ENCODE data around the gene IMMP2L. TPM values are rescaled to one million over a fixed set of nuclear protein-coding genes. Genes with fewer than 3 reads are reported as not detected.
"Not testable (repeated sequence)": the region's sequence is repeated elsewhere in the genome, so short reads cannot be mapped to it uniquely, and the experiment has no call there.

IMMP2L gene
- total RNA-seq, 2 donors from 2014 or later: 10.9 to 12.7 TPM

DNA sequence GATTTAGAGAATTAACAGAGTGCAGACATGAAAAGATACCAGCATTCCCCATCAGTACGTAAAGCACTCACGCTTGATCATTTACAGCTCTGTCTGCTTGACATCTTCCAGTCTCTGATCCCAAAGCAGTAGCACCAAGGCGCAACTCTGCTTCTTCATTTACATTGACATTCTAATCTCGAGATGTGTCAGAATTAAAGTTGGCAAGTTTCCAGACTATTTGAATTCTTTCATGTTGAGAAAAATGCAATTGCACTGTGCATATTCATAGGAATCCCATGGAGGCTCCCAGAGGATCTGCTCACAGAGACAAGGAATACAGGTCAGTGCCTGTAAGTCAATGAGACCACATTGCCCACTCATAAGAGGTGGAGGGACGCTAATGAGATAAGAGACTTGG lies 287.4 kb downstream of the IMMP2L start:
- Mint-ChIP-seq H3K27me3 (no peaks in the 10 kb centered on the region), H3K4me1 (ENCODE audit: low read depth in 2 of 2) (no peaks in the 10 kb centered on the region), H3K27ac (no peak overlapping the region), H3K9me3 (peaks cover 11% of the 10 kb centered on the region), H3K4me3 (no peak overlapping the region), H3K36me3 (peaks cover 13% of the 10 kb centered on the region)
- ATAC-seq (no peak), DNase-seq (ENCODE audit: low spot score) (no peak)

DNA sequence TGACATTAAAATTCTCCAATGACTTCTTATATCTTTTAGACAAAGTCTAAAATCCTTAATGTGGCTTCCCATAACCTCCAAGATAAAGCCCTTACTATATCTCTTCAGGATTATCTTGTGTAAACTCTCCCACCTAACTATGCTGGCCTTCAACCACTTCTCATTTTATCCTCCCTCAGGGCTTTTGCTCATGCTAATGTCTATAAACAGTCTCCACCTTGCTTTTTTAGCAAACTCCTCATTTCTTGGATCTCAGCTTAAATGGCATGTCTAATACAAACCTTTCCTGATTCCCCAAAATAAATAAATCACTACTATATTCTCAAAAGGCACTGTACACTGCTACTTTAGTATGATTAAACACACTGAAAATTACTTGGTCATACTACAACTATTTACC lies 290.2 kb downstream of the IMMP2L start:
- H3K27me3 Mint-ChIP-seq: no peaks in the 10 kb centered on the region
- H3K36me3 Mint-ChIP-seq: peaks cover 13% of the 10 kb centered on the region
- H3K4me3 Mint-ChIP-seq: no peak overlapping the region
- no peak for DNase-seq (ENCODE audit: low spot score)
- no peak for ATAC-seq
- peaks cover 6% of the 10 kb centered on the region for H3K9me3 Mint-ChIP-seq
- no peak overlapping the region for H3K27ac Mint-ChIP-seq
- no peaks in the 10 kb centered on the region for H3K4me1 Mint-ChIP-seq (ENCODE audit: low read depth in 2 of 2)

DNA sequence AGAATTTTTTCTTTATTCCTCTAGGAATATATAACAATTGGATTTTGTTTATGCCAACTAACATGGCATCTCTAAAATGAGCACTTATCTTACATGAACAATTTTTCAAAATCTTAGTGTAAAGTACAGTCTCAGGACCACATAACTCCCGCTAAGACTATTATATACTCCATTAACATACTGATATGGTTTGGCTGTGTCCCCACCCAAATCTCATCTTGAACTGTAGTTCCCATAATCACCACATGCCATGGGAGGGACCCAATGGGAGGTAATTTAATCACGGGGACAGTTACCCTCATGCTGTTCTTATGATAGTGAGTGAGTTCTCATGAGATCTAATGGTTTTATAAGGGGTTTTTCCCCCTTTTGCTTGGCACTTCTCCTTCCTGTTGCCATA lies 291.5 kb downstream of the IMMP2L start:
- H3K9me3 Mint-ChIP-seq; H3K27ac Mint-ChIP-seq; DNase-seq (ENCODE audit: low spot score); H3K4me3 Mint-ChIP-seq; H3K4me1 Mint-ChIP-seq (ENCODE audit: low read depth in 2 of 2); ATAC-seq; H3K27me3 Mint-ChIP-seq: not testable (repeated sequence)
- peaks cover 13% of the 10 kb centered on the region for H3K36me3 Mint-ChIP-seq

DNA sequence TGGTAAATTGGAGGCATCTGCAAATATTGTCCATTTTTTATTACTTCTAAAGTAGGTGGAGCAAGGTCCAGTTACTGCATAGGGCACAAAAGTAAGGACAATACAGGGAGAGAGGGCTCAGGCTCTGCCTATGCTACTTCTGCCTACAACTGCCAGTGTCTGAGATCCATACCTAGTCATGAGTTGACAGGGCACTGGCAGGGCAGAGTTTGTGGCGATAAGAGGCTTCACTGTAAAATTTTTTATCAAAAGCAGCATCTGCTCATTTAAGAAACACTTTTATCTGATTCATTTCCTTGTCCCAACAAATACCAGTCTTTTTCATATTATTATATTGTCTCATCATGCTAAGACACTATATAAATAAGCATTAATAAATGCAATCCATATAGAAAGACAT lies 293.4 kb downstream of the IMMP2L start:
- Mint-ChIP-seq H3K4me3 (no peak overlapping the region), H3K27me3 (no peaks in the 10 kb centered on the region), H3K9me3 (peaks cover 6% of the 10 kb centered on the region), H3K27ac (no peak overlapping the region), H3K36me3 (peaks cover 13% of the 10 kb centered on the region), H3K4me1 (ENCODE audit: low read depth in 2 of 2) (no peaks in the 10 kb centered on the region)
- ATAC-seq (no peak), DNase-seq (ENCODE audit: low spot score) (no peak)

DNA sequence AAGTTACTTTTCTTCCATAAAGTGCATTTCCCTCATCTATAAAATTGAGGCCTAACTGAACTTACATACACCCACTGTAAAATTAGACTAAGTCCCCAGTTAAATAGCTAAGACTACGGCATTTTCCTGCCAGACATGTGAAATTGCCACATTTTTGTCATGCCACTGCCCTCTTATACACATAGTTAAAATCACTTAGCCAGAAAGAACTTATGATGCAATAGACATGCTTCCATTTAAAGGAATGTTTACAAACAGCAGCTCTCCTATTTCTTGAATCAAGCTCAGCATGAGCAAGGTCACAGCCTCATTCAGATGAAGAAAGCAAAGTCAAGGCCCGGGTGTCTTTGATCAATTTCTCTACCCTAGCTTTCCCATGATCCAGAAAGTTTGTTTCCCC lies 295.7 kb downstream of the IMMP2L start:
- no peaks in the 10 kb centered on the region for H3K27me3 Mint-ChIP-seq
- no peak for ATAC-seq
- peaks cover 1% of the 10 kb centered on the region for H3K9me3 Mint-ChIP-seq
- no peak overlapping the region for H3K4me3 Mint-ChIP-seq
- H3K27ac Mint-ChIP-seq: no peak overlapping the region
- no peaks in the 10 kb centered on the region for H3K4me1 Mint-ChIP-seq (ENCODE audit: low read depth in 2 of 2)
- peaks cover under 1% of the 10 kb centered on the region for H3K36me3 Mint-ChIP-seq
- no peak for DNase-seq (ENCODE audit: low spot score)

DNA sequence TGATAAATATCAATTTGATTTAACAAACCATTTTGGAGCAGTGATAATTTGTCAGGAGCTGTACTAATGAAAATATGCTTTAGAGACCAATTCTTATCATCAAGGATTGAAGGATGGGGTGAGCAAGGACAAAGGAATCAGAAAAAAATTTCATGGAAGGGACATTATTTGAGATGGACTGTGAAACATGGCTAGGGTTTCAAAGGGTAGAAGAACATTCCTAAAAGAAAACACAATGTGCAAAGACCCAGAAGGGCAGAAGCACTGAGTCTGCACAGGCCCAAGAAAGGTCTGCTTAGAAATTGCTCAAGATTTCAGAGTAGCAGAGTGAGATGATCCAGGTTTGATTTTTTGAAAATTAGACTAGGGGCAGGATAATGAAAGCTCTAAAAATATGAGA lies 296.9 kb downstream of the IMMP2L start:
- ATAC-seq: no peak
- no peak for DNase-seq (ENCODE audit: low spot score)
- Mint-ChIP-seq H3K4me1 (ENCODE audit: low read depth in 2 of 2) (no peaks in the 10 kb centered on the region), H3K9me3 (peaks cover 3% of the 10 kb centered on the region), H3K27ac (no peak overlapping the region), H3K36me3 (no peaks in the 10 kb centered on the region), H3K4me3 (no peak overlapping the region), H3K27me3 (no peaks in the 10 kb centered on the region)

DNA sequence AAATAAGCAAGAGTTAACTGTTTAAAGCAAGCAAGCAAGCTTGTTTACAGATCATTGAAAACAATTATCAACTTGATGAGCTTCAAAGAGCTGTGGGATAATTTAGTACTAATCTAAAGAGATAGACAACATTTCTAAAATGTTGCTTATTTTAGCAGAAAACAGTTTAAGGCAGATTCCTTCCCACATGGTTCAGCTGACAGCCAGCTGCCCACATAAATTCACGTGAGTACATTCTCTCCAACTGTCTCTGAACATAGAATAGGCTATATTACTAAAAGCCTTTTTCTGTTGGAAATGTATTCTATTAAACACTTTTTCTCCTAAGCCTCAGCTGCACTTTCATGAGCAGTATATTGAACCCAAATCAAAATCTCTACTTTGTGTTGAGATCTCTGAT lies 297.3 kb downstream of the IMMP2L start:
- no peak for DNase-seq (ENCODE audit: low spot score)
- ATAC-seq: no peak
- Mint-ChIP-seq H3K4me1 (ENCODE audit: low read depth in 2 of 2) (no peaks in the 10 kb centered on the region), H3K36me3 (no peaks in the 10 kb centered on the region), H3K9me3 (peaks cover 3% of the 10 kb centered on the region), H3K4me3 (no peak overlapping the region), H3K27ac (no peak overlapping the region), H3K27me3 (no peaks in the 10 kb centered on the region)

DNA sequence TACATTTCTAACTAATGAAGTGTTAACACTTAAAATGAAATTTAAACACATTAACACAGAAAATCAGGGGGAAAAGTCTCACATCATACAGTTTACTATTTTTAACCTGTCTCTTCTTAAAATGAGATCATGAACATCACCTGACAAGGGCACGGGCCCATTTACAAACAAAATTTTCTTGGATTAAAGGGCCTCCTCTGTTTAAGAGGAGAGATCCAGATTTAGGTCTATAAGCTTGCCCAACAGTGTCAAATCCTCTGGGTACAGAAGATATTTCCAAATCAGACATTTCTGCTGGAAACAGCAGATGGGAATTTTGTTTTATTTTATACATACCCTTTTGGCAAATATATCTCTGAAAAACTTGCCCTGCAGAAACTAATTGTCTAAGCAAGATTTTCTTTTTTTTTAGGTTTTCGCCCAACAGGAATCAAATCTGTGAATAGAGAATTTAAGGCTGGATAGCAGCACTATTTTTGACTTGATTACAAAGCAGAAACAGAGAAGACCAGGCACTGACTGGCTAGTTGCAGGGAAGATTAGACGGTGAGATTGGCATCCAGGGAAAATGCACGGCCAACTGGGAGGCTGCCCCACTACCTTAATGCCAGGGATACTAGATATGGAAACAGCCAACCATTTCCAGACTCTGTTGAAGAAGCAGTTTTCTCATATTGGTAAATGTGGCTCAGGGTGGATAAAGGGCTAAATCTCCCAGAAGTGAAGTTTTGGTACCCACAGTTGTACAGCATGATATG lies 298.0 kb downstream of the IMMP2L start:
- DNase-seq (ENCODE audit: low spot score) (no peak), ATAC-seq (no peak)
- H3K9me3 Mint-ChIP-seq: peaks cover 3% of the 10 kb centered on the region
- no peaks in the 10 kb centered on the region for H3K4me1 Mint-ChIP-seq (ENCODE audit: low read depth in 2 of 2)
- H3K36me3 Mint-ChIP-seq: no peaks in the 10 kb centered on the region
- no peak overlapping the region for H3K27ac Mint-ChIP-seq
- no peaks in the 10 kb centered on the region for H3K27me3 Mint-ChIP-seq
- H3K4me3 Mint-ChIP-seq: no peak overlapping the region

DNA sequence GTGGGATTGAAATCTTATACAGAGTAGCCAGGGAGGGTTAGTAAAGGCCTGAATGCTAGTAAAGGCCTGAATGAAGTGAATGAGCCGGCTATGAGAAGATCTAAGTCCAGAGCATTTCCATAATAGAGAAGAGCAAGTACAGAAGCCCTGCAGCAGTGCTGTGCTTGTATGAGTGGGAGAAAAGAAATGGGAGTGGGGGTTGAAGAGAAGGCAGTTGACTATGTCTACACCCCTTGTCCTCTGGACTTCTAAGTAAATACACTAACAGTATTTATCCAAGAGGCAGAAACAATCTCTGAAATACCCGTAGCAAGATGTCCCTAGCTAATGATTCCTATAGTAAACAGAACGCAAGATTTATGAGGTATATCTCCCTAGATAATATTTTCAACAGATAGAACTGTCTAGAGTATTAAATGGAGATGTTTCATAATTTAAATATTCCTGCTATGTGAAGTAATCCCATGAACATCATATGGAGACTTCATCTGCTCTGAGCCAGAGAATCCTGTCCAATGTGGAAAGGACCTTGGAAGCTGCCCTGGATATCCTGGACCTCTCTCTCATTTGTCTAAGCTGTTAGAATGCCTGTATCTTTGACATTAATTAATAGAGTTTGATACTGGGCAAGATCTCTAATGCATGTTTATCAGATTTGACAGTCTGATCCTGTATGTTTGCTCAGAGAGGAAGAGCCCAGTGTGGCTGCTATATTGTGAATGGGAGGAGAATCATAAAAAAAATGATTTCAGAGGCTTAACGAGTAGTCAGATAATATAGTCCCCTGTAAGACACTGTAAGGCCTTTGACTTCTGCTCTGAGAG lies 299.8 kb downstream of the IMMP2L start:
- Mint-ChIP-seq H3K27ac (no peak overlapping the region), H3K27me3 (no peaks in the 10 kb centered on the region), H3K4me1 (ENCODE audit: low read depth in 2 of 2) (no peaks in the 10 kb centered on the region), H3K36me3 (no peaks in the 10 kb centered on the region), H3K9me3 (peaks cover 3% of the 10 kb centered on the region), H3K4me3 (no peak overlapping the region)
- no peak for ATAC-seq
- no peak for DNase-seq (ENCODE audit: low spot score)

DNA sequence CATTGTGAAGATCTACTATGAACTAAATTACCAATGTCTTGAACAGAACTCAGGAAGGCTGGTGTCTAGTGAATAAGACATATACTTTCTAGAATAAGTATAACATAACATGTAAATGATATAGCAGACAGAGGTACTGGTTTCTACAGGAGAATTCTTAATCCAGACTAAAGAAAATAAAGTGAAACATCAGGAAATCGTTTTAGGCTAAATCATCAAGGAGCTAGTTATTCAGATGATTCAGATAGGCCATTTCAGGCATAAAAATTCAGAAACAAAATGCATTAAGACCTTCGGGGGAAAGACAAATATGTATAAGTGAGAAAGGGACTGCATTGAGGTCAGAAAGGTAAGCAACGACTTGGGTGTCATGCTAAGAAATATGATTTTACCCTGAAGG lies 300.8 kb downstream of the IMMP2L start:
- Mint-ChIP-seq H3K4me1 (ENCODE audit: low read depth in 2 of 2) (no peaks in the 10 kb centered on the region), H3K36me3 (no peaks in the 10 kb centered on the region), H3K9me3 (peaks cover 3% of the 10 kb centered on the region), H3K27me3 (no peaks in the 10 kb centered on the region), H3K4me3 (no peak overlapping the region), H3K27ac (no peak overlapping the region)
- DNase-seq (ENCODE audit: low spot score): no peak
- no peak for ATAC-seq

DNA sequence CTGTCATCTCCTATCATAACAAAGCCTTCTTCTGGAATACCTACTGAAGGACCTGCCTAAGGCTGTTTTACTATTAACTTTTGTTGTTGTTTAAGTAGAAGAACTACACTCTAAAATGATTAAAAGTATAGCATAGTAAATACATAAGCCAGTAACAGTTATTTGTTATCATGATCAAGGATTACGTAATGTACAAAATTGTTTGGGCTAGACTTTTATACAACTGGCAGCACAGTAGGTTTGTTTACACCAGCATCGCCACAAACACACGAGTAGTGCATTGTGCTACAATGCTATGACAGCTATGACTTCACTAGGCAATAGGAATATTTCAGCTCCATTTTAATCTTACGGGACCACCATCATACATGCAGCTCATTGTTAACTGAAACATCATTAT lies 302.3 kb downstream of the IMMP2L start:
- H3K36me3 Mint-ChIP-seq: no peaks in the 10 kb centered on the region
- H3K27me3 Mint-ChIP-seq: no peaks in the 10 kb centered on the region
- DNase-seq (ENCODE audit: low spot score) (no peak), ATAC-seq (no peak)
- no peak overlapping the region for H3K27ac Mint-ChIP-seq
- H3K4me1 Mint-ChIP-seq (ENCODE audit: low read depth in 2 of 2): no peaks in the 10 kb centered on the region
- peaks cover 3% of the 10 kb centered on the region for H3K9me3 Mint-ChIP-seq
- no peak overlapping the region for H3K4me3 Mint-ChIP-seq

DNA sequence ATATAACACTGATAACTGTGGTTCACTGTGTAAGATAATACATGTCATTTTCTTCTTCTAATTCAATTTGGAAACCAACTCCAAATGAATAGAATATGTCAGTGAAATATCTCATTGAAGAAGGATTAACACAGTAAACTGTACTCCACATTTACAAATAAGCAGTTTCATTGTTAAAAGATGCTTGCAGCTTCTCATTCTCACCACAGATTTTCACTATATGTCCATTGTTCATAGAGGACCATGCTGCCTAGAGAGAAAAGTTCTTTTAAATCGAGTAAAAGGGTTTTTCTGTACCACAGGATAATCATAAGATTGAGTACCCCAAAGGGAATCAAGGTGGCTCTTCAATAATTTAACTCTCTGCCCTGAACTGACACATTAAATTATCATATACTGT lies 305.9 kb downstream of the IMMP2L start:
- H3K4me3 Mint-ChIP-seq: no peak overlapping the region
- no peaks in the 10 kb centered on the region for H3K27me3 Mint-ChIP-seq
- H3K9me3 Mint-ChIP-seq: no peaks in the 10 kb centered on the region
- no peak overlapping the region for H3K27ac Mint-ChIP-seq
- no peak for DNase-seq (ENCODE audit: low spot score)
- ATAC-seq: no peak
- H3K4me1 Mint-ChIP-seq (ENCODE audit: low read depth in 2 of 2): no peaks in the 10 kb centered on the region
- no peaks in the 10 kb centered on the region for H3K36me3 Mint-ChIP-seq

DNA sequence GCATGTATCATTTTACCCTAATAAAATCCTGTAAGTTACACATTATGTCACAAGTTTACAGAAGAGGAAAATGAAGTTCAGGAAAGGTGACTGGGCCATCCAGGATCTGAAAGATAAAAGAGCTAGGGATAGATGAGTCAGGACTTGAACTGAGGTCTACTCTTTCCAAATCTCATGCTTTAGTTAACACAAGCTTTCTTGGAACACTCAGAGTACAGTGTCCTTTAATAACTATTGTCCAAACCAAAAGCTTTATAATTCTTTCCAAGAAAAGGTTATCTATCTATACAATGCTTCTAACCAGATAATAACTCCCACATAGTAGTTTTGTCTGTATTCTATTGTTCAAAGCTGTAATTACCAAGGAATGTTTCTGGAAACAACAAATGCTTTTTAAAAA lies 306.7 kb downstream of the IMMP2L start:
- H3K27me3 Mint-ChIP-seq: no peaks in the 10 kb centered on the region
- no peaks in the 10 kb centered on the region for H3K4me1 Mint-ChIP-seq (ENCODE audit: low read depth in 2 of 2)

DNA sequence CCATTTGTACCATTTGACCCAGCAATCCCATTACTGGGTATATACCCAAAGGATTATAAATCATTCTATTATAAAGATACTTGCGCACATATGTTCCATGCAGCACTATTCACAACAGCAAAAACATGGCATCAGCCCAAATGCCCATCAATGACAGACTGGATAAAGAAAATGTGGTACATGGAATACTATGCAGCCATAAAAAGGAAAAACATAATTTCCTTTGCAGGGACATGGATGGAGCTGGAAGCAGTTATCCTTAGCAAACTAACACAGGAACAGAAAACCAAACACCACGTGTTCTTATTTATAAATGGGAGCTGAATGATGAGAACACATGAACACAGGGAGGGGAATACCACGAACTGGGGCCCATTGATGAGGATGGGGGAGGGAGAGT lies 310.9 kb downstream of the IMMP2L start:
- not testable (repeated sequence) for H3K4me1 Mint-ChIP-seq (ENCODE audit: low read depth in 2 of 2); H3K4me3 Mint-ChIP-seq; DNase-seq (ENCODE audit: low spot score); H3K27me3 Mint-ChIP-seq; H3K27ac Mint-ChIP-seq; ATAC-seq
- H3K9me3 Mint-ChIP-seq: peaks cover 11% of the 10 kb centered on the region
- H3K36me3 Mint-ChIP-seq: peaks cover 18% of the 10 kb centered on the region

More for the DNA sequence above, 306.7 kb downstream of the IMMP2L start:
- ATAC-seq (no peak), DNase-seq (ENCODE audit: low spot score) (no peak)
- peaks cover 5% of the 10 kb centered on the region for H3K36me3 Mint-ChIP-seq
- no peak overlapping the region for H3K27ac Mint-ChIP-seq
- H3K4me3 Mint-ChIP-seq: no peak overlapping the region
- no peaks in the 10 kb centered on the region for H3K9me3 Mint-ChIP-seq
